Stimulated activated CD4-positive, alpha-beta T cell treated with anti-CD3 and anti-CD28 coated beads, Interleukin-4, amount 100 ng/mL, for 24 hours (primary cell): Measurements from ENCODE around the gene MRPS2.

Experiments used
- DNase-seq: peaks from one replicate; pipeline ENCODE4 v3.0.0-alpha.2; 2020

The MRPS2 gene

GRCh38 chr9:135480940-135481310 lies 19.6 kb upstream of the MRPS2 start:
- DNase-seq, result no peak

DNA sequence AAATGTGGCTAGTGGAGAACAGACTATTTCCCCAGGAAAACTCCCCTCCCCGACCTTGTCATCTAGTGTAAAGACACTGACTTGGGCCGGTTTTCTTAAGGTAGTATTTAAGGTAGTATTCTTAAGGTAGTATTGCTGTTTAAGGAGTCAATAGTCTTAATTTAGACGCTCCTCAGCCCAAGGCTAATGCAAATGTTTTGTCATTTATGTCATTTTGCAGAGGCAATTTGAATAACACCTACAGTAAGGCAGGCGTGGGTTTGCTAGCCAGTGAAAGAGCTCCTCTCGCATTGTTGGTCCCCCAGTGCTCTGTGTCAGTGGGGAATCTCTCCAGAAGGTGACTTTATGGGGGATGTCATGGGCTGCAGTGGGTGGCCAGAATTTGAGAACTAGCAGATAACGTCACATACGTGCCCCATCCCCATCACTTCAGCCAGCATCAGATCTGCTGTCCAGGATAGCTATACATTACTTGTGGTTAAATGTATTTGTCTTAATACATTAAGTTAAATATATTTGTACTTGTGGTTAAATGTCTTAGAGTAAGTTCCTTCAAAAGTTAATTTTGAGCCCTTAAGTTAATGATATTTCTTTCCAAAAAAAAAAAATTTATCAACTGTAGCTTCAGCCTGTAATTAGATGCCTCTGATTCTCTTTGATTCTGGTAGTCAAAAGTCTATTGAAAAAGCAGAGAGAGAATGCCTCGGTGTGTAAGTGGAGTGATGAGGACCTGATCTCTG lies 18.3 kb upstream of the MRPS2 start:
- no peak for DNase-seq

GRCh38 chr9:135484460-135485277 lies 15.8 kb upstream of the MRPS2 start:
- no peak for DNase-seq

GRCh38 chr9:135485385-135485784 lies 15.1 kb upstream of the MRPS2 start:
- DNase-seq, result no peak

DNA sequence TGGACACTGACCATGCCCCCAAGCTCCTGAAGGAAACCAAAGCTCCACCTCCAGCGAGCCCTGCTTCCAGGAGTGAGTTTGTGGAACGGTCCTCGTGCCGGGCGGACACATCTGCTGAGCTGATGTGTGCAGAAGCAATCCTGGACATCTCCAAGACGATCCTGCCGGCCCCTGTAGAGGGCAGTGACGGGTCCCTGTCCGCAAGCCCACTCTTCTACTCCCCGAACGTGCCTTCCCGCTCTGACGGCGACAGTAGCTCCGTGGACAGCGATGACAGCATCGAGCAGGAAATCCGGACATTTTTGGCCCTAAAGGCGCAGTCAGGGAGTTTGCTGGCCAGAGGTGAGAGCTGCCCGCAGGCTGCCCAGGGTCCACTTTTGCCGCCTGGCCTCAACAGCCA lies 14.7 kb upstream of the MRPS2 start:
- DNase-seq, result no peak

- DNase-seq, result no peak
Observed at GRCh38 chr9:135486267-135487065, 14.0 kb upstream of the MRPS2 start.

DNA sequence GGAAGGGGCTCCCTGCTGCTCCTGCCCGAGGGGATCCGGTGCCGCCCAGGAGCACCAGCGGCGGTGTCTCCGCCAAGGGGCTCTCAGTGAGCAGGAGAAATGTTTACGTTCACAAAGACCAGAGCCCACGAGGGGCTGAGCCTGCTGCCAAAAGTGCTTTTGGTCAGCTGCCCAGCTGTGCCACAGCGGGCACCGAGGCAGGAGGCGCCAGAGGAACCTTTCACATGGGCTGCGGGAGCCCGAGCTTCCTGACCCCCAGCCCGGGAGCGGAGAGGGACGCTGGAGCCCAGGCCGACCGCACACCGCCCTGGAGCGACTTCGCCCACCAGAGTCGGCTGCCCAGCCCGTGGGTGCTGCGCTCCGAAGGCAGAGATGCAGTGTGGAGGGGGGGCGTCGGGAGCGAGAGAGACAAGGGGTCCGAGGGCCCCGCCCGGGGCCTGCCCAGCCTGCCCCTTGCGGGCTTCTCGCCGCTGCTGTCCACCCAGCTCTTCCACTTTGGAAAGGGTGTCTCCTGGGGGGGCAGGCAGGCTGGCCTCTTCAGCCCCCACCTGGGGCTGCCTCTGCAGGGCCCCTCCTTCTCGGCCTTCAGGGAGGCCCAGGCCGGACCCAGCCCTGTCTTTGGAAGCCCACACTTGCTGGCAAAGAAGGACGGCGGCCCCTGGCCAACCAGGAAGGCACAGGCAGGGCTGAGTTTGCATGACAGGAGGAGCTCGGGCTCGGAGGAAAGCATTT lies 13.0 kb upstream of the MRPS2 start:
- DNase-seq, result no peak

- DNase-seq, result no peak
Observed at GRCh38 chr9:135488013-135488330, 12.5 kb upstream of the MRPS2 start.

GRCh38 chr9:135488527-135488926 lies 12.0 kb upstream of the MRPS2 start:
- DNase-seq, result no peak

GRCh38 chr9:135489188-135489906 lies 11.1 kb upstream of the MRPS2 start:
- no peak for DNase-seq

DNA sequence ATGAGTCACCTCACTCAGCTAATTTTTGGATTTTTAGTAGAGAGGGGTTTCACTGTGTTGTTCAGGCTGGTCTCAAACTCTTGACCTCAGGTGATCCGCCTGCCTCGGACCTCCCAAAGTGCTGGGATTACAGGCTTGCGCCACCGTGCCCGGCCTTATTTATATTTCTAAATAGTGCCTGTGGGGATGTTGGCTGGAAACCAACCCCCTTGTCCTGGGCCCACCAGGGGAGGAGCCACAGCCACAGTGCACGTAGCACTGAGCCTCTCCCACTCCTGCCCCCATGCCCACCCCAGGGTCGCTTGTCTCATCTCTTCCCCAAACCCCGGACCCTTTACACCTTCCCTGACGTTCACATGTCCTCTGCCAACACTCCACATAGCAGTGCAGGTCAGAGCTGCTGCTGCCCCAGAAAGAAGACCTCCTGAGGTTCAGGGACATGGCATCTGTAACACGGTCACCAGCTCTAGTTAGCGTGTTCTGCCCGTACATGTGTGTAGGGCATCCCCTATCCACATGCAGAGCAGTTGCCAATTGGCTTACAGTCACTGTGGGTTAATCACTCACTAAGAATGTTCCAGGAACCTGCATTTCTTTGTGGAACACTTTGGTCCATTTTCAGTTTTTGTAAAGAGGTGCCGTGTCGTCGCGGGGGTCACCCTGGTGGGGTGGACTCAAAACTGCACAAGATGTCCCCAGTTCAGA lies 10.2 kb upstream of the MRPS2 start:
- no peak for DNase-seq

GRCh38 chr9:135490980-135491464 lies 9.5 kb upstream of the MRPS2 start:
- DNase-seq, result no peak

DNA sequence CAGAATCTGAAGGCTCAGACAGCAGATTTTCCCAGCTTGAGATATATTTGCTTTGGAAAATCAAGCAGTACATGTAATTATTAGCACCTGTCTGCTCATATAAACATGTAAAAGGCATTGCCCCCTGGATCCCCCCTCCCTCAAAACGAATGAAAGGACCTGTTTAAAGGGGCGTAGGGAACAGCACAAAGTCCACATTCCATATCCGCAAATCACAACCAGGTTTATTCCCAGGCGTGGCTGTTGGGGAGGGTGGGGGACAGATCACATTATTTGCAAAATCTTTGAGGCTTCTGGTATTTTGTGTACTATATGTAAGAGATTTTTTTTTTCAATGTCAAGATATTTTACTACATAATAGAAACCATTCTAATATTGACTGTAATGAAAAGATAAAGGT lies 8.7 kb upstream of the MRPS2 start:
- DNase-seq, result no peak

DNA sequence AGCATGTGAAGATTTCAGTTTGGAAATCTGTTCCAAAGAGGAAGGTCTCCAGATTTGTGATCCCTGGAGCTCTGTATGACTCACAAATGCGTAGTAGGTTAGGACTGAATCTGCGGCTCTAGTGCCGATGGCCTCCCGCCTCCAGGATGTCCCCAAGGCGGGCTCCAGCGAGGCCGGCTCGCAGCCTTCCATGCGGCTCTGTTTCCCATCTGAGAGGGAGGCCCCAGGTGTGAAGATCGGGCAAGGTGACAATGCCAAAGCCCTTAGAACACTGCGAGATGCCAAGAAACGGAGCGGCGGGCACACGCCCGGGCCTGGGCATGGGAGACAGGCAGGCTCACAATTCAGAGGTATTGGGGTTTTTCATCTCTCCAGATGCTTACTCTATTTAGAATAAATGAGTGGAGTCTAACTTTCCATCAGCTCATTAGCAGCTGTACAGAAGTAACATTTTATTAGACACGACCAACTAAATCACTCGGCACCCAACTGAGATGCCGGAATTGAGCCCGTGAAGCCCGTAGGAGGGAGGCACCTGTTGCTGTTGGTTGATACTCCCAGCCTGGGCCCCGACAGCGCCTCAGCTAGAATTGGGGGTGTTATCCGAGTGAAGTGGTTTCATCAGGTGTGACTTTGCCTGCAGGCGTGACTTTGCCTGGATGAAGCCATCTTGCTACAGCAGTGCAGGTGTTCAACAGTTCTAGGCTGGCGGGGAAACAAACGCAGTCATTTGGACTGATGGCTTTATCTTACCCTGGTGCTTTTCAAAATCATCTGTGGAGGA lies 7.4 kb upstream of the MRPS2 start:
- DNase-seq, result no peak

DNA sequence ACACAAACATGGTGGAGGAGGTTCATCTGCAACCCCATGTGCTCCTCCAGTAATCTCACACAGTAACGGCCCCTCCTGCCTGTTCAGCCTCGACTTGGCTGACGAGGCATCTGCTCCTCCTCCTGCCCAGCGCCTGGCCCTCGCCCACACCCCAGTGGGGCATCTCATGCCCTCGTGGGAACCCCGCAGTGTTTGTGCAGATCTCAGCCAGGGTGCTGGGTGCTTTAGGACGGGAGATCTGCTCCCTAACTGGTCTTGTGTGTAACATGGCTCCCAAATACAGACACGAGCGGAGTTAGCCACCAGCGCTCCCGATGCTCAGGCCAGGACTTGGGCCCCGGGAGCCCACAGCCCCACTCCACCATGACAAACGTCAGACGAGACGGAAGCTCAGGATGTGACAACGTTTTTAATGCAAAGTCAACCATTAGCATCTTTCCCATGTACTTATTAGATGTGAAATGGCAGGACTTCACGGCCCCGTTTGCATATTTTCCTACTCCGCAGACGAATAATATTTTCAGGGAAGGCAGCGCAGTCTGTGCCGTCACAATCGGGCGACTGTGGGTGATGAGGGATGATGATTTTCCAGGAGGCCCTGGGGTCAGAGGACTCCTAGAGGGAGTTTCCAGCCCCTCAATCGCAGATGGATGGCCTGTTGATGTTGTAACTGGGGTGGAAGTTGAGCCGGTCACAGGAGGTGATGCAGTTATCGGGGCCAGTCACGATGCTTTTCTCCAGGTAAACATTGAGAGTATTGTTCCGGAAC lies 5.5 kb upstream of the MRPS2 start:
- DNase-seq, result no peak

GRCh38 chr9:135498381-135499126 lies 1.9 kb upstream of the MRPS2 start:
- DNase-seq, result no peak

DNA sequence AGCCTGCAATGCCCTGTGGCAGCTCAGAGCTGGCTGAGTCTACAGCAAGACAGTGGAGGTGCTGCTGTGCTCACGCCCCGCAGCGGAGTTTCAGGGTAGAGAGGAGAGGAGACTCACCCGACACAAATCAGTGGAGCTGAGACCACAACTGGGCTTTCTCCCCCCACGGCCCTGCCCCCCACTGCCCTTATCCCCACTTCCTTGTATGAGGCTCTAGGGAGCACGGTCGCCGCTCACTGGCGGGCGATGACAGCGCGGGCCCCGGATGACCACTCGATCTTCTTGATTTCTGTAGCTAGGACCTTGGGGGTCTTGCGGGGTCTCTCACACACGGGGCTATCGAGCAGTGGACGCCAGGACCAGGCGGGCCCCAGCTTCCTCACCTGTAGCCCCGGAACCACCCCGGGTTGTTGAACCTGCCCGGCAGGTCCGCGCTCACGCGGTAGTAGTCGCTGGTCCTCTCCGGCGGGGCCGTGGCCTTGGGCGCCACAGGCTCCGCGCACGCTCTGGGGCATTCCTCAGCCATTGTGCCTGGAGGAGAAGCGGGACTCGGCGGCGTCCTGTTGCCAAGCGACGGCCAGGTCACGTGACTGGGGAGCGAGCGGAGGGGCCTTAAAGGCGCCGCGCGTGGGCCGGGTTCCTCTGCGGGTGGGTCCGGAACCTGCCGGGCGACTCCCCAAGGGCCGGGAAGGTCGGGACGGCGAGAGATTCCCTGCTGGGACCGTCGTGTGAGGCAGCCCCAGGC lies 984 bp upstream of the MRPS2 start:
- peak; percentile 94 for DNase-seq

- no peak for DNase-seq
Observed at GRCh38 chr9:135500071-135500524, 384 bp upstream of the MRPS2 start.
